ENCODE measurements around the gene CNOT2.

Gene CNOT2

GRCh38 chr12:70305794-70306193 is 62.6 kb downstream of the CNOT2 start:
- Histone ChIP-seq H3K9me2 (replicated peaks; ENCODE audit: insufficient read depth, low read length) (no peaks in the 10 kb centered on the region), H3K4me2 (ENCODE audit: low read depth, low read length, poor library complexity, severe bottlenecking) (no peak overlapping the region), H3K36me3 (ENCODE audit: low read length) (no peaks in the 10 kb centered on the region), H3K27ac (ENCODE audit: low read depth, low read length) (no peak overlapping the region), H3F3A (ENCODE audit: insufficient read depth) (no peaks in the 10 kb centered on the region), H4K20me1 (ENCODE audit: low read depth, low read length) (peaks cover 4% of the 10 kb centered on the region; the same call in 1 of the 2 replicates), H3K9ac (ENCODE audit: low read length) (no peak overlapping the region), H3K79me2 (ENCODE audit: insufficient read depth, low read length) (peaks cover 63% of the 10 kb centered on the region), H2AFZ (ENCODE audit: low read depth, low read length, severe bottlenecking) (no peak overlapping the region), H3K4me3 (ENCODE audit: insufficient read depth, low read length, poor library complexity, severe bottlenecking) (no peak overlapping the region), H3K9me3 (ENCODE audit: insufficient read depth, low read length) (no peaks in the 10 kb centered on the region), H3K27me3 (ENCODE audit: low read length) (no peaks in the 10 kb centered on the region)
- TF ChIP-seq EZH2phosphoT487 (conservative IDR thresholded peaks at IDR 0.05; ENCODE audit: low read length), result no peak
- TF ChIP-seq CTCF (IDR thresholded peaks at IDR 0.05; ENCODE audit: insufficient read depth, low read length, poor library complexity, severe bottlenecking), result no peak

DNA sequence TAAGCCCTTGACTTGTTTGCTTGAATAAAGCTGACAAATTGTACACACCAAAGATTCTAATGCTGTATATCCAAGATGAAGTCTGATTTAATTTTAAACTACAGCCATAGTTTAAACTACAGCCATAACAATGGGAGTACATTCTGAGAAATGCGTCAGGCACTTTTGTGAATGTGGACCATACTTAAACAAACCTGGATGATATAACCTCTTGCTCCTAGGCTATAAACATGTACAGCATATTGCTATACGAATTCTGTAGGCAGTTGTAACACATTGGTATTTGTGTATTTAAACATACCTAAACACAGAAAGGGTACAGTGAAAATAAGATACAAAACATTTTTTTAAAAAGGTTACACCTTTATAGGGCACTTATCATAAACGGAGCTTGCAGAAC is 63.4 kb downstream of the CNOT2 start:
- no peaks in the 10 kb centered on the region for H3K27me3 ChIP-seq (ENCODE audit: low read length)
- no peak overlapping the region for H3K27ac ChIP-seq (ENCODE audit: low read depth, low read length)
- H3K9ac ChIP-seq (ENCODE audit: low read length), result no peak overlapping the region
- H3K79me2 ChIP-seq (ENCODE audit: insufficient read depth, low read length), result peaks cover 63% of the 10 kb centered on the region
- no peaks in the 10 kb centered on the region; the same call in 1 of the 2 replicates for H3F3A ChIP-seq (ENCODE audit: insufficient read depth)
- peaks cover 6% of the 10 kb centered on the region; the same call in 1 of the 2 replicates for H4K20me1 ChIP-seq (ENCODE audit: low read depth, low read length)
- no peaks in the 10 kb centered on the region for H3K9me2 ChIP-seq (replicated peaks; ENCODE audit: insufficient read depth, low read length)
- no peaks in the 10 kb centered on the region for H3K9me3 ChIP-seq (ENCODE audit: insufficient read depth, low read length)
- no peak overlapping the region for H2AFZ ChIP-seq (ENCODE audit: low read depth, low read length, severe bottlenecking)
- H3K36me3 ChIP-seq (ENCODE audit: low read length), result peaks cover 2% of the 10 kb centered on the region; the same call in 1 of the 2 replicates
- H3K4me3 ChIP-seq (ENCODE audit: insufficient read depth, low read length, poor library complexity, severe bottlenecking), result no peak overlapping the region
- no peak overlapping the region for H3K4me2 ChIP-seq (ENCODE audit: low read depth, low read length, poor library complexity, severe bottlenecking)
- TF ChIP-seq CTCF (IDR thresholded peaks at IDR 0.05; ENCODE audit: insufficient read depth, low read length, poor library complexity, severe bottlenecking) (no peak), EZH2phosphoT487 (conservative IDR thresholded peaks at IDR 0.05; ENCODE audit: low read length) (no peak)

DNA sequence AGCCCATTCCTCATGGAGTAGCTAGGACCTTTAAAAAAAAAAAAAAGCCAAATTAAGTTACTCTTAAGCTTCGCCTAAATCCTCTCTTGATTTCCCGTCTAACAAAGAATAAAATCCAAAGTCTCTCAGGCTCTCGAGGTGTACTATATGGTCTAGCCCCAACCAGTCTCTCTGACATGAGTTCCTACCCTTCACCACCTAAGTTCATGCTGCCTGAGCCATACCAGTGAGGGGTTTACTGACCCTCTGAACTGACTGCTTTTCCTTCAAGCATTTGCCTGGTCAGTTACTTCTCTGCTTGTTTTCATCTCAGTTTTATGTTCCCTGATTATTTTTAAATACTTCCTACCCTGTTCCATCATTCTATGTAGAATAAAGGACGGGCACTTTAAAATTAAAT is 64.6 kb downstream of the CNOT2 start:
- H3K27ac ChIP-seq (ENCODE audit: low read depth, low read length), result no peak overlapping the region
- no peak overlapping the region for H3K9ac ChIP-seq (ENCODE audit: low read length)
- peaks cover 16% of the 10 kb centered on the region for H4K20me1 ChIP-seq (ENCODE audit: low read depth, low read length)
- no peak overlapping the region for H2AFZ ChIP-seq (ENCODE audit: low read depth, low read length, severe bottlenecking)
- no peaks in the 10 kb centered on the region for H3K9me3 ChIP-seq (ENCODE audit: insufficient read depth, low read length)
- TF ChIP-seq CTCF (IDR thresholded peaks at IDR 0.05; ENCODE audit: insufficient read depth, low read length, poor library complexity, severe bottlenecking) (no peak), EZH2phosphoT487 (conservative IDR thresholded peaks at IDR 0.05; ENCODE audit: low read length) (no peak)
- no peak overlapping the region for H3K4me3 ChIP-seq (ENCODE audit: insufficient read depth, low read length, poor library complexity, severe bottlenecking)
- H3K9me2 ChIP-seq (replicated peaks; ENCODE audit: insufficient read depth, low read length), result no peaks in the 10 kb centered on the region
- peaks cover 12% of the 10 kb centered on the region; the same call in 1 of the 2 replicates for H3K36me3 ChIP-seq (ENCODE audit: low read length)
- peaks cover 9% of the 10 kb centered on the region; the same call in 1 of the 2 replicates for H3F3A ChIP-seq (ENCODE audit: insufficient read depth)
- H3K79me2 ChIP-seq (ENCODE audit: insufficient read depth, low read length), result peaks cover 72% of the 10 kb centered on the region
- H3K4me2 ChIP-seq (ENCODE audit: low read depth, low read length, poor library complexity, severe bottlenecking), result no peak overlapping the region
- no peaks in the 10 kb centered on the region for H3K27me3 ChIP-seq (ENCODE audit: low read length)

All from SU-DHL-6 (cell line).